K562 (cell line): ENCODE data around the gene MYL12B. TPM values are rescaled to one million over a fixed set of nuclear protein-coding genes. Genes with fewer than 3 reads are reported as not detected.
A peak's percentile ranks its signal among the peaks of the same experiment; 100 is the strongest.

Source experiments
- CBX5 ChIP-seq: IDR thresholded peaks from 2 replicates; pipeline ENCODE4 v1.6.1; 2014; ENCODE audit warnings: low read depth, borderline replicate concordance
- FOXP1 ChIP-seq: sonication (generic); formaldehyde crosslinking; IDR thresholded peaks from 2 replicates; pipeline ENCODE4 v1.8.0; 2022; ENCODE audit warnings: mild to moderate bottlenecking, missing genetic modification reagents
- JUND ChIP-seq, 2 experiments: IDR thresholded peaks; 2 replicates in 1 of 2; 3 replicates in 1 of 2; pipeline ENCODE4 v1.6.1; 2011; ENCODE audit warnings: borderline replicate concordance in 2 of 2, low read depth in 2 of 2, low read length in 2 of 2, improper control_type of control experiment in 1 of 2, missing biosample characterization in 1 of 2, missing genetic modification characterization in 1 of 2, missing genetic modification reagents in 1 of 2
- MYC ChIP-seq, 2 experiments: fragments of 250-450 bp in 1 of 2; sonication (Bioruptor Pico) in 1 of 2; IDR thresholded peaks; 2 replicates each; pipeline versions ENCODE4 v1.5.1 to v1.6.1; 2012 to 2021; ENCODE audit warnings: low read depth in 2 of 2, borderline replicate concordance in 1 of 2, improper control_type of control experiment in 1 of 2, low read length in 1 of 2, mild to moderate bottlenecking in 1 of 2, moderate library complexity in 1 of 2
- POLR2G ChIP-seq: fragments of 200-400 bp; formaldehyde crosslinking; IDR thresholded peaks from 2 replicates; pipeline ENCODE4 v1.6.1; 2017; ENCODE audit warnings: low read depth, mild to moderate bottlenecking, antibody characterized with exemption, low read length, moderate library complexity
- SMAD2 ChIP-seq: fragments of 150-350 bp; IDR thresholded peaks from 2 replicates; pipeline ENCODE4 v1.6.1; 2014; ENCODE audit warnings: low read depth, mild to moderate bottlenecking, low read length
- TEAD4 ChIP-seq, 2 experiments: sonication (generic) in 1 of 2; formaldehyde crosslinking in 1 of 2; IDR thresholded peaks; 2 replicates each; pipeline versions ENCODE4 v1.6.1 to v1.8.0; 2012 to 2022; ENCODE audit warnings: borderline replicate concordance in 1 of 2, inconsistent platforms in 1 of 2, low read length in 1 of 2, mild to moderate bottlenecking in 1 of 2, missing genetic modification reagents in 1 of 2
- THRAP3 ChIP-seq: fragments of 450-650 bp; IDR thresholded peaks from 2 replicates; pipeline ENCODE4 v1.6.1; 2016; ENCODE audit warnings: mild to moderate bottlenecking, inconsistent platforms, borderline replicate concordance
- ZBED1 ChIP-seq: IDR thresholded peaks from 2 replicates; pipeline ENCODE4 v1.6.1; 2014
- polyA plus RNA-seq, 8 experiments: library from polyadenylated mRNA; depleted of rRNA in 4 of 8; stranded (reverse) in 5 of 8; unstranded in 3 of 8; fragments of >200 nt; fragmentation: Nextera tagmentation in 2 of 8; fragmentation: Illumina TruSeq in 1 of 8; extraction: Ambion mirVana in 2 of 8; extraction: Trizol in 1 of 8; gene quantifications; 2 replicates each; pipeline versions ENCODE4 v1.2.1 to v1.2.3, GENCODE V29; 2011 to 2014; ENCODE audit warnings: inconsistent platforms in 1 of 8, missing spikeins in 1 of 8
- total RNA-seq, 7 experiments: library from RNA; depleted of rRNA in 6 of 7; stranded (reverse); fragments of >200 nt in 6 of 7; fragmentation: Illumina TruSeq in 2 of 7; extraction: Trizol in 2 of 7; gene quantifications; 2 replicates each; pipeline versions ENCODE4 v1.2.1 to v1.2.3, GENCODE V29; 2011 to 2021; ENCODE audit warnings: low replicate concordance in 1 of 7
- TF ChIP-seq, protein P1 (sequence below), 2 experiments: fragments of 450-650 bp in 1 of 2; sonication (generic) in 1 of 2; formaldehyde crosslinking in 1 of 2; IDR thresholded peaks; 2 replicates each; pipeline versions ENCODE4 v1.7.1 to v1.9.0; 2016 to 2022; ENCODE audit warnings: inconsistent platforms in 1 of 2, mild to moderate bottlenecking in 1 of 2, missing genetic modification reagents in 1 of 2
- TF ChIP-seq, protein P2 (sequence below): fragments of 250-450 bp; sonication (Bioruptor Pico); IDR thresholded peaks from 2 replicates; pipeline ENCODE4 v1.6.1; 2021; ENCODE audit warnings: mild to moderate bottlenecking
- TF ChIP-seq, protein P3 (sequence below): fragments of 250-450 bp; sonication (Bioruptor Pico); IDR thresholded peaks from 2 replicates; pipeline ENCODE4 v1.9.0; 2021; ENCODE audit warnings: mild to moderate bottlenecking
- TF ChIP-seq, protein P4 (sequence below): fragments of 250-450 bp; sonication (Bioruptor Pico); IDR thresholded peaks from 2 replicates; pipeline ENCODE4 v1.4.0; 2020; ENCODE audit warnings: mild to moderate bottlenecking, moderate library complexity

Gene MYL12B
- total and polyA plus RNA-seq, 9 of the 15 experiments (the other 6 are each of a cell fraction or from before 2014, with no cell fraction given), result 220 to 995 (median 463) TPM

DNA sequence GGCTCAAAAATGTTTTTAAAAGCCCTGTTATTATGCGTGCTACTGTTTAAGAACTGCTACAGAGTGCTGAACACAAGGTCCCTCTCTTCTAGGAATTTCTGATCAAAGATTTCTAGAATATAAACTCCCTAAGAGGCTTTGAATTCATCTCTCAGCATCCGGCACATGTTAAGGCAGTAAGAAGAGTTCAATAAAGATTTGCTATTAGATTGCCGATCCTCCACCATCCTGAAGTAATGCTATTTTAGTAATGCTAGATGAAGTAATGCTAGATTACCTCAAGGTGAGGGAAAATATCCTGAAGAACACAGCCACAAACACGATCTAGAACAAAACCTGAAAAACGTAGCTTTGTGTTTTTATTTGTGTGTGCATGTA is 949 bp upstream of the MYL12B start (continued):
- TF ChIP-seq, protein P1, sequence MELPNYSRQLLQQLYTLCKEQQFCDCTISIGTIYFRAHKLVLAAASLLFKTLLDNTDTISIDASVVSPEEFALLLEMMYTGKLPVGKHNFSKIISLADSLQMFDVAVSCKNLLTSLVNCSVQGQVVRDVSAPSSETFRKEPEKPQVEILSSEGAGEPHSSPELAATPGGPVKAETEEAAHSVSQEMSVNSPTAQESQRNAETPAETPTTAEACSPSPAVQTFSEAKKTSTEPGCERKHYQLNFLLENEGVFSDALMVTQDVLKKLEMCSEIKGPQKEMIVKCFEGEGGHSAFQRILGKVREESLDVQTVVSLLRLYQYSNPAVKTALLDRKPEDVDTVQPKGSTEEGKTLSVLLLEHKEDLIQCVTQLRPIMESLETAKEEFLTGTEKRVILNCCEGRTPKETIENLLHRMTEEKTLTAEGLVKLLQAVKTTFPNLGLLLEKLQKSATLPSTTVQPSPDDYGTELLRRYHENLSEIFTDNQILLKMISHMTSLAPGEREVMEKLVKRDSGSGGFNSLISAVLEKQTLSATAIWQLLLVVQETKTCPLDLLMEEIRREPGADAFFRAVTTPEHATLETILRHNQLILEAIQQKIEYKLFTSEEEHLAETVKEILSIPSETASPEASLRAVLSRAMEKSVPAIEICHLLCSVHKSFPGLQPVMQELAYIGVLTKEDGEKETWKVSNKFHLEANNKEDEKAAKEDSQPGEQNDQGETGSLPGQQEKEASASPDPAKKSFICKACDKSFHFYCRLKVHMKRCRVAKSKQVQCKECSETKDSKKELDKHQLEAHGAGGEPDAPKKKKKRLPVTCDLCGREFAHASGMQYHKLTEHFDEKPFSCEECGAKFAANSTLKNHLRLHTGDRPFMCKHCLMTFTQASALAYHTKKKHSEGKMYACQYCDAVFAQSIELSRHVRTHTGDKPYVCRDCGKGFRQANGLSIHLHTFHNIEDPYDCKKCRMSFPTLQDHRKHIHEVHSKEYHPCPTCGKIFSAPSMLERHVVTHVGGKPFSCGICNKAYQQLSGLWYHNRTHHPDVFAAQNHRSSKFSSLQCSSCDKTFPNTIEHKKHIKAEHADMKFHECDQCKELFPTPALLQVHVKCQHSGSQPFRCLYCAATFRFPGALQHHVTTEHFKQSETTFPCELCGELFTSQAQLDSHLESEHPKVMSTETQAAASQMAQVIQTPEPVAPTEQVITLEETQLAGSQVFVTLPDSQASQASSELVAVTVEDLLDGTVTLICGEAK (IDR thresholded peaks at IDR 0.05), result peak; percentile 83
- TF ChIP-seq, protein P1 (CRISPR knock-in tag; IDR thresholded peaks at IDR 0.05), result peak; percentile 80; the same call in 1 of the 2 replicates
- TF ChIP-seq MYC (IDR thresholded peaks at IDR 0.05; ENCODE audit: low read depth, low read length) (no peak), MYC (CRISPR knock-in tag; IDR thresholded peaks at IDR 0.05; ENCODE audit: borderline replicate concordance, low read depth) (peak; percentile 70; the same call in 1 of the 2 replicates), SMAD2 (no peak), CBX5 (no peak), ZBED1 (no peak), FOXP1 (CRISPR knock-in tag) (peak; percentile 23; the same call in 1 of the 2 replicates), POLR2G (no peak), TEAD4 (IDR thresholded peaks at IDR 0.05; ENCODE audit: low read length) (no peak), TEAD4 (CRISPR knock-in tag; IDR thresholded peaks at IDR 0.05; ENCODE audit: borderline replicate concordance) (no peak), JUND (IDR thresholded peaks at IDR 0.05; ENCODE audit: borderline replicate concordance, low read depth, low read length) (0 out of 2 replicates have a peak, but pooled peaks have one; percentile 4), JUND (tag; IDR thresholded peaks at IDR 0.05; ENCODE audit: borderline replicate concordance, low read depth, low read length) (no peak), THRAP3 (no peak)
- TF ChIP-seq, protein P2, sequence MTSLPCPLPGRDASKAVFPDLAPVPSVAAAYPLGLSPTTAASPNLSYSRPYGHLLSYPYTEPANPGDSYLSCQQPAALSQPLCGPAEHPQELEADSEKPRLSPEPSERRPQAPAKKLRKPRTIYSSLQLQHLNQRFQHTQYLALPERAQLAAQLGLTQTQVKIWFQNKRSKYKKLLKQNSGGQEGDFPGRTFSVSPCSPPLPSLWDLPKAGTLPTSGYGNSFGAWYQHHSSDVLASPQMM (CRISPR knock-in tag), result no peak
- TF ChIP-seq, protein P3, sequence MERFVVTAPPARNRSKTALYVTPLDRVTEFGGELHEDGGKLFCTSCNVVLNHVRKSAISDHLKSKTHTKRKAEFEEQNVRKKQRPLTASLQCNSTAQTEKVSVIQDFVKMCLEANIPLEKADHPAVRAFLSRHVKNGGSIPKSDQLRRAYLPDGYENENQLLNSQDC (CRISPR knock-in tag), result no peak
- TF ChIP-seq, protein P4, sequence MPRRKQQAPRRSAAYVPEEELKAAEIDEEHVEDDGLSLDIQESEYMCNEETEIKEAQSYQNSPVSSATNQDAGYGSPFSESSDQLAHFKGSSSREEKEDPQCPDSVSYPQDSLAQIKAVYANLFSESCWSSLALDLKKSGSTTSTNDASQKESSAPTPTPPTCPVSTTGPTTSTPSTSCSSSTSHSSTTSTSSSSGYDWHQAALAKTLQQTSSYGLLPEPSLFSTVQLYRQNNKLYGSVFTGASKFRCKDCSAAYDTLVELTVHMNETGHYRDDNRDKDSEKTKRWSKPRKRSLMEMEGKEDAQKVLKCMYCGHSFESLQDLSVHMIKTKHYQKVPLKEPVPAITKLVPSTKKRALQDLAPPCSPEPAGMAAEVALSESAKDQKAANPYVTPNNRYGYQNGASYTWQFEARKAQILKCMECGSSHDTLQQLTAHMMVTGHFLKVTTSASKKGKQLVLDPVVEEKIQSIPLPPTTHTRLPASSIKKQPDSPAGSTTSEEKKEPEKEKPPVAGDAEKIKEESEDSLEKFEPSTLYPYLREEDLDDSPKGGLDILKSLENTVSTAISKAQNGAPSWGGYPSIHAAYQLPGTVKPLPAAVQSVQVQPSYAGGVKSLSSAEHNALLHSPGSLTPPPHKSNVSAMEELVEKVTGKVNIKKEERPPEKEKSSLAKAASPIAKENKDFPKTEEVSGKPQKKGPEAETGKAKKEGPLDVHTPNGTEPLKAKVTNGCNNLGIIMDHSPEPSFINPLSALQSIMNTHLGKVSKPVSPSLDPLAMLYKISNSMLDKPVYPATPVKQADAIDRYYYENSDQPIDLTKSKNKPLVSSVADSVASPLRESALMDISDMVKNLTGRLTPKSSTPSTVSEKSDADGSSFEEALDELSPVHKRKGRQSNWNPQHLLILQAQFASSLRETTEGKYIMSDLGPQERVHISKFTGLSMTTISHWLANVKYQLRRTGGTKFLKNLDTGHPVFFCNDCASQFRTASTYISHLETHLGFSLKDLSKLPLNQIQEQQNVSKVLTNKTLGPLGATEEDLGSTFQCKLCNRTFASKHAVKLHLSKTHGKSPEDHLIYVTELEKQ (CRISPR knock-in tag), result no peak
